ENCODE measurements around the gene TEX12. TPM values are rescaled to one million over a fixed set of nuclear protein-coding genes. Genes with fewer than 3 reads are reported as not detected.
"Not testable (repeated sequence)": the region's sequence is repeated elsewhere in the genome, so short reads cannot be mapped to it uniquely, and the experiment has no call there.

Gene TEX12
- total and polyA plus RNA-seq, 4 donors = 0.57 to 0.97 TPM; not detected in 2

DNA sequence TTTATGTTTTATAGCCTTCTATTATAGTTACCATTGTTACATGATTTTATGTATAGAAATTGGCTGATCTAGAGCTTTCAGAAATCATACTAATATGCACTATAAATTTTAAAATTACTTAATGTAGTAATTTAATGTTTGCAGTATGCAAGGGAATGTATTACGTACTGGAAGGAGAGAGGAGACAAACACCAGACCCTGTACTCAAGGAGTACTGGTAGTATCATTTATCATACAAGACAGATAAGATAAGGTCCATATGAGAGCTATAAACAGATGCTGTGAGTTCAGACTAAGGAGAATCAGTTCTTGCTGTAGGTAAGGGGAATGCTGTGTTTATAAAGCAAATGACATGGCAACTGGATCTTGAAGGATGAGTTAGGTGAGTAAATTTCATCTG, 8.9 kb downstream of the TEX12 start:
- DNase-seq = no peak
- Histone ChIP-seq H3K27me3 (ENCODE audit: control insufficient read depth in 1 of 2, insufficient read depth in 2 of 2, low read length in 1 of 2) (no peaks in the 10 kb centered on the region), H3K27ac (ENCODE audit: low read depth in 1 of 2, low read length in 2 of 2) (no peak overlapping the region), H3K4me1 (ENCODE audit: control insufficient read depth in 1 of 2, insufficient read depth in 2 of 2, low read length in 2 of 2) (no peaks in the 10 kb centered on the region), H3K9me3 (ENCODE audit: control insufficient read depth, low read length) (no peaks in the 10 kb centered on the region), H3K4me3 (ENCODE audit: low read length in 2 of 2) (no peak overlapping the region), H3K36me3 (ENCODE audit: control insufficient read depth in 1 of 2, insufficient read depth in 2 of 2, low read length in 1 of 2) (peaks cover 0 to 2% of the 10 kb centered on the region in 2 donors)
- intact Hi-C loops (cut with DNase I) = loop anchor here in 1 of 2 donors (5.0 kb wide), 1 partner anchor 64 kb away; no protein-coding TSS in a partner anchor
- no peak for ATAC-seq (ENCODE audit: low FRiP score)
- WGBS, 2 donors = 89 to 96% methylated on average over 1 of the region's 1 CpG

DNA sequence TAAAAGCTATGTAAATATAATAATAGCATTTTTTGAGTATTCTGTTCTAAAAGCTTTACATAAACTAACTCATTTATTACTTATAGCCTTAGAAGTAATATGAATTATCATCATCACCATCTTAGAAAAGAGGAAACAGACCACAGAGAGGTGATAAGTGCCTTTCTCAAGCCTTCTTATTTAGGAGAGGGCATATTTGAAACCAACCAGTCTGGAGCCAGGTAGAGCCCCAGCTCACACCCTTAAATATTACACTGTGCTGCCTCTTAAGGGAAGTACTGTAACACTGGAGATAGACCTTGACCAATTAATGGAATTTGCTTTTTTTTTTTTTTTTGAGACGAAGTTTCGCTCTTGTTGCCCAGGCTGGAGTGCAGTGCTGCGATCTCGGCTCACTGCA, 10.4 kb downstream of the TEX12 start:
- Histone ChIP-seq H3K4me3 (ENCODE audit: low read length in 2 of 2) (no peak overlapping the region), H3K9me3 (ENCODE audit: control insufficient read depth, low read length) (no peaks in the 10 kb centered on the region), H3K27me3 (ENCODE audit: control insufficient read depth in 1 of 2, insufficient read depth in 2 of 2, low read length in 1 of 2) (no peaks in the 10 kb centered on the region), H3K36me3 (ENCODE audit: control insufficient read depth in 1 of 2, insufficient read depth in 2 of 2, low read length in 1 of 2) (peaks cover 0 to 2% of the 10 kb centered on the region in 2 donors), H3K4me1 (ENCODE audit: control insufficient read depth in 1 of 2, insufficient read depth in 2 of 2, low read length in 2 of 2) (no peaks in the 10 kb centered on the region), H3K27ac (ENCODE audit: low read depth in 1 of 2, low read length in 2 of 2) (no peak overlapping the region)
- intact Hi-C loops (cut with DNase I) = loop anchor here in 1 of 2 donors (5.0 kb wide), 1 partner anchor 65 kb away; no protein-coding TSS in a partner anchor
- WGBS, 2 donors = 90 to 100% methylated on average over 1 to 4 of the region's 4 CpGs
- no peak for DNase-seq
- no peak for ATAC-seq (ENCODE audit: low FRiP score)

DNA sequence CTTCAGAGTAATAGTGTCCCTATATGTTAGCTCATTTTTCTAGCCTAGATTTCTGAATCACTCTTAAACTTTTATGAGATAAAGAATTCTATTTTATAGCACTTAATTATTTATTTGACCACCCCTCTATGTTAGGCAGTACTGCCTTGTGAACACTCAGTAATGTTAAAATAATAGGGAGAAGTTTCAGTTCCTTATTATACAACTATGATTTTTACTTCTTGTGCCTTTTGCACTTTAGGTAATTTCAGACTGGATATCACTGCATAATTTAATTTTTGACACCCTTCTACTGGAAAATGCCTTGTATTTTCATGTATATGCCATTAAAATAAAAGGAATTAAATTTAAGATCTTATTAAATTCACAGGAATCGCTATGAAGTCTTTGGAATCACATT, 11.3 kb downstream of the TEX12 start:
- Histone ChIP-seq H3K4me3 (ENCODE audit: low read length in 2 of 2) (no peak overlapping the region), H3K27me3 (ENCODE audit: control insufficient read depth in 1 of 2, insufficient read depth in 2 of 2, low read length in 1 of 2) (no peaks in the 10 kb centered on the region), H3K27ac (ENCODE audit: low read depth in 1 of 2, low read length in 2 of 2) (no peak overlapping the region), H3K4me1 (ENCODE audit: control insufficient read depth in 1 of 2, insufficient read depth in 2 of 2, low read length in 2 of 2) (no peaks in the 10 kb centered on the region), H3K36me3 (ENCODE audit: control insufficient read depth in 1 of 2, insufficient read depth in 2 of 2, low read length in 1 of 2) (peaks cover 0 to 2% of the 10 kb centered on the region in 2 donors), H3K9me3 (ENCODE audit: control insufficient read depth, low read length) (no peaks in the 10 kb centered on the region)
- intact Hi-C loops (cut with DNase I) = loop anchor here in 1 of 2 donors (5.0 kb wide), 1 partner anchor 66 kb away; no protein-coding TSS in a partner anchor
- ATAC-seq (ENCODE audit: low FRiP score) = no peak
- DNase-seq = no peak
- 93 to 98% methylated on average over 1 of the region's 1 CpG for WGBS, 2 donors

DNA sequence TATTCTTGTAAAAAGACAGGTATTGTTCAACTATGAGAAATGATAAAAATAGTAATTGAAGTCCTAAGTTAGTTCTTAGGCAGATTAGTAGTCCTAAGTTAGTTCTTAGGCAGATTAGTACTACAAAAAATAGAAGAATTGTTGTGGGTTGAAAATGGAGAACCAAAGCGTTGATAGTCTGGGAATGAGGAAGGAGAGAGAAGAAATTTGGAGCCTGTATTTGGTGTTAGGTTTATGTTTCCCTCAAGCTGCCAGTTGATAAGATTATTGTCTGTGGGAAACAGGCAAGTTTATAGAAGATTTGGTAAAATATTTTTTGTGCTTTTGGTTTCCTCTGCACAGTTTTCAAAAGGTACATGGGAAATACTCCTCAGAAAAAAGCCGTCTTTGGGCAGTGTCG, 11.8 kb downstream of the TEX12 start:
- no peak for DNase-seq
- Histone ChIP-seq H3K4me1 (ENCODE audit: control insufficient read depth in 1 of 2, insufficient read depth in 2 of 2, low read length in 2 of 2) (no peaks in the 10 kb centered on the region), H3K9me3 (ENCODE audit: control insufficient read depth, low read length) (no peaks in the 10 kb centered on the region), H3K4me3 (ENCODE audit: low read length in 2 of 2) (no peak overlapping the region), H3K36me3 (ENCODE audit: control insufficient read depth in 1 of 2, insufficient read depth in 2 of 2, low read length in 1 of 2) (peaks cover 0 to 2% of the 10 kb centered on the region in 2 donors), H3K27me3 (ENCODE audit: control insufficient read depth in 1 of 2, insufficient read depth in 2 of 2, low read length in 1 of 2) (no peaks in the 10 kb centered on the region), H3K27ac (ENCODE audit: low read depth in 1 of 2, low read length in 2 of 2) (no peak overlapping the region)
- no peak for ATAC-seq (ENCODE audit: low FRiP score)
- WGBS, 2 donors = 62 to 64% methylated on average over 3 of the region's 3 CpGs
- intact Hi-C loops (cut with DNase I) = loop anchor here in 1 of 2 donors (5.0 kb wide), 1 partner anchor 67 kb away; no protein-coding TSS in a partner anchor

- intact Hi-C loops (cut with DNase I) = loop anchor here in 1 of 2 donors (5.0 kb wide), 1 partner anchor 67 kb away; no protein-coding TSS in a partner anchor
- Histone ChIP-seq H3K4me3 (ENCODE audit: low read length in 2 of 2) (no peak overlapping the region), H3K4me1 (ENCODE audit: control insufficient read depth in 1 of 2, insufficient read depth in 2 of 2, low read length in 2 of 2) (no peaks in the 10 kb centered on the region), H3K27ac (ENCODE audit: low read depth in 1 of 2, low read length in 2 of 2) (no peak overlapping the region), H3K27me3 (ENCODE audit: control insufficient read depth in 1 of 2, insufficient read depth in 2 of 2, low read length in 1 of 2) (no peaks in the 10 kb centered on the region), H3K9me3 (ENCODE audit: control insufficient read depth, low read length) (no peaks in the 10 kb centered on the region), H3K36me3 (ENCODE audit: control insufficient read depth in 1 of 2, insufficient read depth in 2 of 2, low read length in 1 of 2) (peaks cover 0 to 2% of the 10 kb centered on the region in 2 donors)
- no peak for DNase-seq
- ATAC-seq (ENCODE audit: low FRiP score) = no peak
Observed at GRCh38 chr11:112179601-112180000, 12.4 kb downstream of the TEX12 start.

DNA sequence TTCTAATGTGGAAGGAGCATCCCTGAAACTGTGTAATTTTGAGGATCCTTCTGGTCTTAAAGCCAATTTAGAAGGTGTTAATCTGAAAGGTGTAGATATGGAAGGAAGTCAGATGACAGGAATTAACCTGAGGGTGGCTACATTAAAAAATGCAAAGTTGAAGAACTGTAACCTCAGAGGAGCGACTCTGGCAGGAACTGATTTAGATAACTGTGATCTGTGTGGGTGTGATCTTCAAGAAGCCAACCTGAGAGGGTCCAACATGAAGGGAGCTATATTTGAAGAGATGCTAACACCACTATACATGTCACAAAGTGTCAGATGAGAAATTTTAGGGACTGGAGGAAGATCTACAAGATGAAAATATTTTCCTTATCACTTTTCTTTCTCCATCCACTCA, 15.7 kb downstream of the TEX12 start:
- ATAC-seq (ENCODE audit: low FRiP score) (no peak), DNase-seq (no peak)
- Histone ChIP-seq H3K4me1 (ENCODE audit: control insufficient read depth in 1 of 2, insufficient read depth in 2 of 2, low read length in 2 of 2) (no peaks in the 10 kb centered on the region), H3K4me3 (ENCODE audit: low read length in 2 of 2) (no peak overlapping the region), H3K9me3 (ENCODE audit: control insufficient read depth, low read length) (no peaks in the 10 kb centered on the region), H3K27me3 (ENCODE audit: control insufficient read depth in 1 of 2, insufficient read depth in 2 of 2, low read length in 1 of 2) (no peaks in the 10 kb centered on the region), H3K27ac (ENCODE audit: low read depth in 1 of 2, low read length in 2 of 2) (no peak overlapping the region), H3K36me3 (ENCODE audit: control insufficient read depth in 1 of 2, insufficient read depth in 2 of 2, low read length in 1 of 2) (peaks cover 0 to 2% of the 10 kb centered on the region in 2 donors)
- 67 to 72% methylated on average over 1 of the region's 1 CpG for WGBS, 2 donors
- intact Hi-C loops (cut with DNase I) = no loop called here

DNA sequence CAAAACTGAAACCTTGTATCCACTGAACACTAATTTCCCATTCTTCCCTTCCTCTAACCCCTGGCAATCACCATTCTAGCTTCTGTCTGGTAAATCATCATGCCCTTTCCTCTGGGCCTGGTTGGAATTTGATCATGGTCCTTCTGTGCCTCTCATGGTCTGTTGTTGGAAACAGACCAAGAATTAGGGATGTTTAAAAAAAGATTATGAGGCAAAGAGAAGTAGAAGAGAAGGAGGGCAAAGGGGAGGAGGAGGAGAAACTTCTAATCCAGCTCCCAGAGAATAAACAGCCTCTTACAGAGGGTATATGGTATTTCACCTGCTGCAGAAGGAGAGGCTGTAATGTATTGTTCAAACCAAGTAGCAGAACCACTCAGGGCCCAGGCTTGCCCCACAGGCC, 18.7 kb downstream of the TEX12 start:
- H3K27me3 ChIP-seq (ENCODE audit: control insufficient read depth in 1 of 2, insufficient read depth in 2 of 2, low read length in 1 of 2) = no peaks in the 10 kb centered on the region
- H3K36me3 ChIP-seq (ENCODE audit: control insufficient read depth in 1 of 2, insufficient read depth in 2 of 2, low read length in 1 of 2) = no peaks in the 10 kb centered on the region
- H3K27ac ChIP-seq (ENCODE audit: low read depth in 1 of 2, low read length in 2 of 2) = no peak overlapping the region
- ATAC-seq (ENCODE audit: low FRiP score) (no peak), DNase-seq (no peak)
- H3K4me3 ChIP-seq (ENCODE audit: low read length in 2 of 2) = no peak overlapping the region
- H3K9me3 ChIP-seq (ENCODE audit: control insufficient read depth, low read length) = no peaks in the 10 kb centered on the region
- intact Hi-C loops (cut with DNase I) = no loop called here
- no peaks in the 10 kb centered on the region for H3K4me1 ChIP-seq (ENCODE audit: control insufficient read depth in 1 of 2, insufficient read depth in 2 of 2, low read length in 2 of 2)

DNA sequence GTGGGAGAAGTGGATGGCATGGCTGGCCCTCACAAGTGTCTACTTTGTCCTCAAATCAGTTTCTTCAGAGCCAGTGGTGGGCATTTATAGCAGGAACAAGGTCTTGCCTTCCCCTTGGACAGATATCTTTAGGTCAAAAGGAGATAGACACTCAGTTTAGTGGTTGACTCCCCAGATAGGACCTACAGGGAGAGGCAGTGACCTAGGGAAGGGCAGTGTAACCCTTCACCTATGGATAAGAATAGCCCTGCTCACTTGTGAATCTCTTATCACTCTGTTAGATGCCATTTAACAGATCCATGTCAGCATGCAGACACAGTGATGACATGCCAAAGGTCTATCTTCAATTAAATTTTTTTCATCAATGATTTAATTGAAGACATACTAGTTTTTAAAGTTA, 19.1 kb downstream of the TEX12 start:
- intact Hi-C loops (cut with DNase I) = no loop called here
- no peaks in the 10 kb centered on the region for H3K27me3 ChIP-seq (ENCODE audit: control insufficient read depth in 1 of 2, insufficient read depth in 2 of 2, low read length in 1 of 2)
- no peak overlapping the region for H3K4me3 ChIP-seq (ENCODE audit: low read length in 2 of 2)
- H3K36me3 ChIP-seq (ENCODE audit: control insufficient read depth in 1 of 2, insufficient read depth in 2 of 2, low read length in 1 of 2) = no peaks in the 10 kb centered on the region
- H3K9me3 ChIP-seq (ENCODE audit: control insufficient read depth, low read length) = no peaks in the 10 kb centered on the region
- H3K27ac ChIP-seq (ENCODE audit: low read depth in 1 of 2, low read length in 2 of 2) = no peak overlapping the region
- no peak for ATAC-seq (ENCODE audit: low FRiP score)
- no peak for DNase-seq
- no peaks in the 10 kb centered on the region for H3K4me1 ChIP-seq (ENCODE audit: control insufficient read depth in 1 of 2, insufficient read depth in 2 of 2, low read length in 2 of 2)

GRCh38 chr11:112195113-112195512, 27.9 kb downstream of the TEX12 start:
- 60 to 67% methylated on average over 11 of the region's 11 CpGs for WGBS, 2 donors
- H3K27me3 ChIP-seq (ENCODE audit: control insufficient read depth in 1 of 2, insufficient read depth in 2 of 2, low read length in 1 of 2); ATAC-seq (ENCODE audit: low FRiP score); H3K36me3 ChIP-seq (ENCODE audit: control insufficient read depth in 1 of 2, insufficient read depth in 2 of 2, low read length in 1 of 2); intact Hi-C loops (cut with DNase I); H3K9me3 ChIP-seq (ENCODE audit: control insufficient read depth, low read length); H3K4me1 ChIP-seq (ENCODE audit: control insufficient read depth in 1 of 2, insufficient read depth in 2 of 2, low read length in 2 of 2); H3K4me3 ChIP-seq (ENCODE audit: low read length in 2 of 2); DNase-seq; H3K27ac ChIP-seq (ENCODE audit: low read depth in 1 of 2, low read length in 2 of 2): not testable (repeated sequence)

All from aorta (tissue), 5 donors.